ENCODE results near the gene RGL2. TPM values are rescaled to one million over a fixed set of nuclear protein-coding genes. Genes with fewer than 3 reads are reported as not detected.

Gene RGL2
- total and polyA plus RNA-seq, 2 of the 13 experiments (the other 11 are each of a cell fraction or from before 2014, with no cell fraction given): 22.9 to 47.4 TPM

GRCh38 chr6:33292996-33293682 lies 5.6 kb downstream of the RGL2 start:
- intact Hi-C loops (cut with micrococcal nuclease; ENCODE audit: unreplicated experiment): no loop called here
- no peak for FAIRE-seq
- 96% methylated on average over 16 of the region's 16 CpGs for WGBS (ENCODE audit: low lambda C conversion rate)

More at GRCh38 chr6:33292996-33293682, 5.6 kb downstream of the RGL2 start:
- no peaks in the 10 kb centered on the region for H3K9me3 ChIP-seq (ENCODE audit: low read length)
- no peak overlapping the region for H3K4me3 ChIP-seq (replicated peaks in 1 of 3; ENCODE audit: insufficient read depth in 1 of 3, low read depth in 2 of 3, low read length in 3 of 3)
- ATAC-seq: no peak
- H3K79me2 ChIP-seq (ENCODE audit: insufficient read depth, low read length): peaks cover 24% of the 10 kb centered on the region
- H3K4me1 ChIP-seq (ENCODE audit: insufficient read depth, low read length): peaks cover 30% of the 10 kb centered on the region
- no peak for DNase-seq (ENCODE audit: low spot score)
- POLR2A ChIA-PET: interaction anchor here (1.6 to 2.5 kb wide), 2 partner anchors 22 to 44 kb away, joined by 4 to 12 read pairs; partner anchors contain the start of genes RPS18 and VPS52
- no peak overlapping the region for H2AFZ ChIP-seq (ENCODE audit: low read length)
- H3K27ac ChIP-seq (ENCODE audit: extremely low read length, insufficient read depth, low read length): no peak overlapping the region
- CTCF ChIA-PET (ENCODE audit: low intra/inter-chr PET ratio, low total read pairs): no interaction called here
- BruUV-seq (replicated peaks): no TSS peak
- in situ Hi-C loops (cut with HindIII; ENCODE audit: extremely low pct_ligation_motif_present, low pct_unique_long_range_greater_than_20kb): loop anchor here (25.0 kb wide), 1 partner anchor 119 kb away; the partner anchor contains the start of genes CUTA, PHF1 and SYNGAP1
- H3K27me3 ChIP-seq (ENCODE audit: control insufficient read depth in 1 of 2, insufficient read depth in 2 of 2, low read length in 2 of 2): no peaks in the 10 kb centered on the region; a peak in 1 of 5 replicates
- H4K20me1 ChIP-seq (ENCODE audit: insufficient read depth, low read length): no peaks in the 10 kb centered on the region
- H3K9ac ChIP-seq (ENCODE audit: insufficient read depth, low read depth, low read length): no peak overlapping the region
- H3K4me2 ChIP-seq (ENCODE audit: low read depth, low read length): no peak overlapping the region
- TF ChIP-seq ZNF782 (CRISPR knock-in tag; IDR thresholded peaks at IDR 0.05; ENCODE audit: borderline replicate concordance) (no peak), RBM22 (optimal IDR thresholded peaks at IDR 0.05; ENCODE audit: low read length) (peak; percentile 48), ZC3H4 (CRISPR knock-in tag; IDR thresholded peaks at IDR 0.05; ENCODE audit: borderline replicate concordance) (peak; percentile 43; the same call in 1 of the 2 replicates), ZNF687 (CRISPR knock-in tag; IDR thresholded peaks at IDR 0.05) (0 out of 2 replicates have a peak, but pooled peaks have one; percentile 15), POLR2G (IDR thresholded peaks at IDR 0.05; ENCODE audit: low read depth, low read length) (peak; percentile 60; the same call in 1 of the 2 replicates), PLRG1 (conservative IDR thresholded peaks at IDR 0.05) (no peak), EP300 (IDR thresholded peaks at IDR 0.05; ENCODE audit: low read depth in 2 of 2, low read length in 2 of 2) (no peak), EP300 (CRISPR knock-in tag; IDR thresholded peaks at IDR 0.05; ENCODE audit: borderline replicate concordance) (no peak), AGO2 (optimal IDR thresholded peaks at IDR 0.05; ENCODE audit: low read depth, low read length) (peak; percentile 67), ZNF549 (CRISPR knock-in tag; IDR thresholded peaks at IDR 0.05) (no peak), ZBTB38 (CRISPR knock-in tag; IDR thresholded peaks at IDR 0.05) (no peak), ATAD3A (CRISPR knock-in tag; IDR thresholded peaks at IDR 0.05) (no peak), SSRP1 (CRISPR knock-in tag; IDR thresholded peaks at IDR 0.05) (0 out of 2 replicates have a peak, but pooled peaks have one; percentile 24), ZNF777 (CRISPR knock-in tag; IDR thresholded peaks at IDR 0.05) (no peak), ZNF770 (CRISPR knock-in tag; IDR thresholded peaks at IDR 0.05) (no peak)
- peaks cover 10 to 24% of the 10 kb centered on the region in 2 experiments for H3K36me3 ChIP-seq (replicated peaks in 1 of 2; ENCODE audit: control insufficient read depth in 1 of 2, insufficient read depth in 2 of 2, low read length in 2 of 2)

Measured in HepG2 (cell line).